AG10803 (cell line): Measurements from ENCODE around the gene SNRNP35.
A peak's percentile ranks its signal among the peaks of the same experiment; 100 is the strongest.

Experiments
- DNase-seq: peaks from one replicate; pipeline ENCODE4 v3.0.0; 2010; ENCODE audit warnings: low read depth
- H3K4me3 ChIP-seq: 2 replicates; pipeline ENCODE4 v1.5.1; 2011; ENCODE audit warnings: mild to moderate bottlenecking, low read length, control low read depth
- TF ChIP-seq, protein P1 (sequence below): conservative IDR thresholded peaks from 2 replicates; pipeline ENCODE4 v1.5.1; 2011; ENCODE audit warnings: mild to moderate bottlenecking, low read length, control low read depth, inconsistent platforms

The SNRNP35 gene

DNA sequence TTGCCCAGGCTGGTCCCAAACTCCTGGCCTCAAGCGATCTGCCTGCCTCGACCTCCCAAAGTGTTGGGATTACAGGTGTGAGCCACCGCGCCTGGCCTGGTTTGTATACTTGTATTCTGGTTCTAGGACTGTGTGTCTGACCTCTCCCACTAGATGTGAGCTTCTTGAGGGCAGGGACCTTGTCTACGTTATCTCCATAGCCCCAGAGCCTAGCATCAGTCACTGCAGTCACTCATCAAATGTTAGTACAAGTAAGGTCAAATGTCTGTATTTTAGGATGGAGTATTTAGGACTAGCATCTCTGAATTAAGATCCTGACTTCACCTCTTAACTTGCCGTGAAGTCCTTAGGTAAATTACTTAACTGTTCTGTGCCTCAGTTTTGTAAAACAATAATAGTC is 24.3 kb upstream of the SNRNP35 start:
- H3K4me3 ChIP-seq, result no peak overlapping the region
- DNase-seq, result no peak
- TF ChIP-seq, protein P1, sequence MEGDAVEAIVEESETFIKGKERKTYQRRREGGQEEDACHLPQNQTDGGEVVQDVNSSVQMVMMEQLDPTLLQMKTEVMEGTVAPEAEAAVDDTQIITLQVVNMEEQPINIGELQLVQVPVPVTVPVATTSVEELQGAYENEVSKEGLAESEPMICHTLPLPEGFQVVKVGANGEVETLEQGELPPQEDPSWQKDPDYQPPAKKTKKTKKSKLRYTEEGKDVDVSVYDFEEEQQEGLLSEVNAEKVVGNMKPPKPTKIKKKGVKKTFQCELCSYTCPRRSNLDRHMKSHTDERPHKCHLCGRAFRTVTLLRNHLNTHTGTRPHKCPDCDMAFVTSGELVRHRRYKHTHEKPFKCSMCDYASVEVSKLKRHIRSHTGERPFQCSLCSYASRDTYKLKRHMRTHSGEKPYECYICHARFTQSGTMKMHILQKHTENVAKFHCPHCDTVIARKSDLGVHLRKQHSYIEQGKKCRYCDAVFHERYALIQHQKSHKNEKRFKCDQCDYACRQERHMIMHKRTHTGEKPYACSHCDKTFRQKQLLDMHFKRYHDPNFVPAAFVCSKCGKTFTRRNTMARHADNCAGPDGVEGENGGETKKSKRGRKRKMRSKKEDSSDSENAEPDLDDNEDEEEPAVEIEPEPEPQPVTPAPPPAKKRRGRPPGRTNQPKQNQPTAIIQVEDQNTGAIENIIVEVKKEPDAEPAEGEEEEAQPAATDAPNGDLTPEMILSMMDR, result no peak

DNA sequence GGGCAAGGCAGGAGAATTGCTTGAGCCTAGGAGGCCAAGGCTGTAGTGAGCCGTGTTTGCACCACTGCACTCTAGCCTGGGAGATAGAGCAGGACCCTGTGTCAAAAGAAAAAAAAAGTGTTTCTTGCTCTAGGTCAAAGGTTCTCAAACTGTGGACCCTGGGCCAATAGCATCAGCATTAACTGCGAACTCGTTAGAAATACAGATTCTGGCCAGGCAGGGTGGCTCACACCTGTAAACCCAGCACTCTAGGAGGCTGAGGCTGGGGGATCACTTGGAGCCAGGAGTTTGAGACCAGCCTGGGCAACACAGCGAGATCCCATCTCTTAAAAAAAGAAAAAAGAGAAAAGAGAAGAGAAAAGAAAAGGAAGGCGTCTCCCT is 22.3 kb upstream of the SNRNP35 start:
- TF ChIP-seq, protein P1, result no peak
- peak overlapping the region; percentile 89 for H3K4me3 ChIP-seq

DNA sequence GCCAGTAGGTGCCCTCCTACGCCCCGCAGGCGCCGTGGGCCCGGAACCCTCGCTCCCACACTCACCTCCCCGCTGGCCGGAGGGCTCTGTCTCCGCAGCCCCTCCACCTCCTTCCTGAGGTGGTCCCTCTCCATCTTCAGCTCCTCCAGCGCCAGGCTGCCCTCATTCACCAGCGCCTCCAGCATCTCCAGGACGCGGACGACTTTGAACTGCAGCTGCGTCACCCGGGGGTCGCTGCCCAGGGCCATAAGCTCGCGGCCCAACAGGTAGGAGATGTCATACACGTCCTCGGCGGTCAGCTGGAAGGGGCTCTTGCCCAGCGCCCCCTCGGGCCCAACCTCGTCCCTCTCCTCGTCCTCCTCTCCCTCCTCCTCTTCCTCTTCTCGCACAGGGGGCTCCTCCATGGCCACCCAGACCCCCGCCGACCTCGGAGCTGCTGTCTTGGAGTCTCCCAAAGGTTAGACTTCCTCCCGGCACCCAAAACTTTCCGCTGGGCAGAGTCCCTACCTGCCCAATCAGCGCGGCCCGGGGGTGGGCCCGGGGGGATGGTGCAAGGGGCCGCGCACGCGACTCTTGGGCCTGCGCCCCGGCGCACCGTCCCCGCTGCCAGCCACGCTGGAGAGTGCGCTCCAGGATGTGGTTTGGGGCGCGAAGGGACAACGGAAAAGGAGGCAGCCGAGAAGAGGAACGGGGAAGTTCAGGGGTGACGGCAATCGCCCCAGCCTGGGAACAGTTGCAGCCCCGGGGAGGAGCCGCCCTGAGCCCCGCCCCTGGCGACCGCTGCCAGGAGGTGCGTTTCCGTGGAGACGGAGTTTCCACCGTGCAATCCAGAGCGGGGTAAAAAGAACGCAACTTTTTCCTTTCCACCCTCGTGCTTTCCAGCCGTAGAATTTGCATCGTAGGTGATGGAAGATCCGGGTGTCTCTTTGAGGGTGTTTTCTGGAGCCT is 21.6 kb upstream of the SNRNP35 start, which contains the start of gene RILPL2:
TSS of gene RILPL2 (minus strand) at position 668 of the 948 bp plus-strand sequence. CDS start at position 404, 264 bp downstream.
- peak within 1 kb of the TSS; percentile 89 for H3K4me3 ChIP-seq
- peak; percentile 83 for DNase-seq
- TF ChIP-seq, protein P1, result no peak; the same call in 1 of the 2 replicates

More for the DNA sequence above, 22.3 kb upstream of the SNRNP35 start:
- DNase-seq, result no peak

DNA sequence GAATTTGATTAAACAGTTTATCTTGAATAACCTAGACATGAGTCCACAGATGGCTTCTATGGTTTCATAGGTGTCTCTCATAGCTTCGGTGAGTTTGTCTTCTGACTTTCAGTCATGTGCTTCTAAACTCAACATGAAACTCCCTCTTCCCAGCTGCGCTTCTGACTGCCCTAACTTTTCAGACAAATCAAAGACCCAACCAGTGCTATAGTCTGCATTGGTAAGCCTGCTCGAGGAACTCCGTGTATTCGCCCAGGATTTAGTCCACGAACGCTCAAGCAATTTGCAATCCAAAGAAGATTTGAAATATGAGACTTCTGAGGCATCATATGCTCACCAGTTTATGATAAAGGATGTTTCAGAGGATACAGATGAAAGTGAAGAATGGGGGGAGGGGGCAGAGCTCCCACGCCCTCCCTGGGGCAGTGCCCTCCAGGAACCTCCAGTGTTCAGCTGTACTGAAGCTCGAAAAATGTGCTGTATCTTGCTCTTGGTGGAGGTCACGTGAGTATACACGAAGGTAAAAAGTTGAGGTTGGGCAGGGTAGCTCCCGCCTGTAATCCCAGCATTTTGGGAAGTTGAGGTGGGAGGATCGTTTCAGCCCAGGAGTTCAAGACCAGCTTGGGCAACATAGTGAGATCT is 16.3 kb upstream of the SNRNP35 start:
- TF ChIP-seq, protein P1, result no peak
- H3K4me3 ChIP-seq, result no peak overlapping the region
- DNase-seq, result no peak

DNA sequence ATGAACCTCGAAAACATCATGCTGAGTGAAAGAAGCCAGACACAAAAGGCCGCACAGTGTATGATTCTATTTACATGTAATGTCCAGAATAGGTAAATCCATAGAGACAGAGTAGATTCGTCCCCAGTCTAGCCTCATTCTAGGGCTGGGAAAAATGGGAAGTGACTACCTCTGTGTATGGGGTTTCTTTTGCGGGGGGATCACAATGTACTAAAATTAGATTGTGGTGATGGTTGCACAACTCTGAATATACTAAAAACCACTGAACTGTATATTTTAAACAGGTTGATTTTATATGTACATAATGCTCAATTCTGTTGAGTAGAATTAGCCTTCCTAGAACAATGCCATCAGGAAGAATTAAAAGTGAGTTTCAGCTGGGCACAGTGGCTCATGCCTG is 15.2 kb upstream of the SNRNP35 start:
- no peak overlapping the region for H3K4me3 ChIP-seq
- no peak for DNase-seq
- TF ChIP-seq, protein P1, result no peak

DNA sequence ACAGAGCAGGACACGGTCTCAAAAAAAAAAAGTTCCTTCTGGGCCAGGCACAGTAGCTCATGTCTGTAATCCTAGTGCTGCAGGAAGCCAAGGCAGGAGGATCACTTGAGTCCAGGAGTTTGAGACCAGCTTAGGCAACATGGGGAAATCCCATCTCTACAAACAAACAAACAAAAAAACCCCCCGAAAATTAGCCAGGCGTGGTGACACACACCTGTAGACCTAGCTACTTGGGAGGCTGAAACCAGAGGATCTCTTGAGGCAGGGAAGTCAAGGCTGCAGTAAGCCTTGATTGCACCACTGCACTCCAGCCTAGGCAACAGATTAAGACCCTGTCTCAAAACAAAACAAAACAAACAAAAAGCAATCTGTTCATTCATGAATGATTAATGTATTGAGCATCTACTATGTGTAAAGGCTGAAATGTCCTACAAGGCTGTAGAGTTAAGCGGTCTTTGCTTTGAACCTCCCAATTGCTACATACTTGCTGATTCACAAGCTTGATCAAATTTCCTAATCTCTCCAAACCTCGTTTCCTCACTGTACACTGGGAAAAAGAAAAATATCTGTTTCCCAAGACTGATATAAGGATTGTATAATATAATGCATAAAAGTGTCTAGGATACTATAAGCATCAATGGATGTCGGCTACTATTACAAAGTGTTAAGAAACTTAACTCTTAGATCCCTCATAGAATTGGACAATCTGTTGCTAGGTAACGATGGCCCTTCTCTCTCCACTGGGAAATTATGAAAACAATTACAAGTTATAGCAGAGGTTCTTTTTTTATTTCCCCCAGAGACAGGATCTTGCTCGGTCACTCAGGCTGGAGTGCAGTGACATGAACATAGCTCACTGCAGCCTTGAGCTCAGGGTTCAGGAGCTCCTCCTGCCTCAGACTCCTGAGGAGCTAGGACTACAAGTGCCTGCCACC is 13.6 kb upstream of the SNRNP35 start:
- no peak overlapping the region for H3K4me3 ChIP-seq
- DNase-seq, result peak; percentile 69
- TF ChIP-seq, protein P1, result no peak
